ENCODE results near the gene BLOC1S5. TPM values are rescaled to one million over a fixed set of nuclear protein-coding genes. Genes with fewer than 3 reads are reported as not detected.
"Not testable (repeated sequence)": the region's sequence is repeated elsewhere in the genome, so short reads cannot be mapped to it uniquely, and the experiment has no call there.

The BLOC1S5 gene
- total RNA-seq, 2 experiments from 2014 or later, result 18.2 to 23.7 TPM

- Mint-ChIP-seq H3K4me3 (no peak overlapping the region), H3K9me3 (ENCODE audit: low read depth) (peaks cover 3% of the 10 kb centered on the region), H3K27me3 (no peaks in the 10 kb centered on the region), H3K4me1 (peaks cover 1% of the 10 kb centered on the region), H3K27ac (no peak overlapping the region), H3K36me3 (peaks cover 33% of the 10 kb centered on the region)
- ATAC-seq (no peak), DNase-seq (no peak)
- CTCF ChIA-PET, result no interaction called here
Observed at GRCh38 chr6:8054276-8054675, 9.9 kb downstream of the BLOC1S5 start.

- H3K27ac Mint-ChIP-seq, result no peak overlapping the region
- CTCF ChIA-PET, result no interaction called here
Observed at GRCh38 chr6:8047541-8048292, 16.5 kb downstream of the BLOC1S5 start.

GRCh38 chr6:8045769-8046168 is 18.4 kb downstream of the BLOC1S5 start:
- ATAC-seq; H3K27ac Mint-ChIP-seq; H3K4me1 Mint-ChIP-seq; H3K4me3 Mint-ChIP-seq; DNase-seq; H3K27me3 Mint-ChIP-seq; H3K9me3 Mint-ChIP-seq (ENCODE audit: low read depth); CTCF ChIA-PET: not testable (repeated sequence)
- peaks cover 37% of the 10 kb centered on the region for H3K36me3 Mint-ChIP-seq

More at GRCh38 chr6:8047541-8048292, 16.5 kb downstream of the BLOC1S5 start:
- Mint-ChIP-seq H3K4me1 (no peaks in the 10 kb centered on the region), H3K27me3 (no peaks in the 10 kb centered on the region), H3K36me3 (peaks cover 36% of the 10 kb centered on the region), H3K4me3 (no peak overlapping the region), H3K9me3 (ENCODE audit: low read depth) (peaks cover 9% of the 10 kb centered on the region)
- DNase-seq (no peak), ATAC-seq (no peak)

- Mint-ChIP-seq H3K36me3 (peaks cover 39% of the 10 kb centered on the region), H3K9me3 (ENCODE audit: low read depth) (peaks cover 6% of the 10 kb centered on the region), H3K4me1 (no peaks in the 10 kb centered on the region), H3K4me3 (no peak overlapping the region), H3K27ac (no peak overlapping the region), H3K27me3 (no peaks in the 10 kb centered on the region)
- DNase-seq, result no peak
- ATAC-seq, result no peak
- CTCF ChIA-PET, result no interaction called here
Observed at GRCh38 chr6:8043221-8043620, 21.0 kb downstream of the BLOC1S5 start.

GRCh38 chr6:8041913-8042583 is 22.1 kb downstream of the BLOC1S5 start:
- H3K27me3 Mint-ChIP-seq, result no peaks in the 10 kb centered on the region
- H3K4me3 Mint-ChIP-seq, result no peak overlapping the region
- CTCF ChIA-PET, result interaction anchor here (0.7 kb wide), 1 partner anchor 17 kb away, joined by 3 read pairs; no protein-coding TSS in a partner anchor
- H3K36me3 Mint-ChIP-seq, result peaks cover 45% of the 10 kb centered on the region
- no peak for DNase-seq
- peaks cover 5% of the 10 kb centered on the region for H3K9me3 Mint-ChIP-seq (ENCODE audit: low read depth)
- no peak for ATAC-seq
- no peaks in the 10 kb centered on the region for H3K4me1 Mint-ChIP-seq
- H3K27ac Mint-ChIP-seq, result no peak overlapping the region

- peaks cover 62% of the 10 kb centered on the region for H3K36me3 Mint-ChIP-seq
Observed at GRCh38 chr6:8034107-8034506, 30.1 kb downstream of the BLOC1S5 start.

GRCh38 chr6:8030920-8031319 is 33.3 kb downstream of the BLOC1S5 start:
- no peak overlapping the region for H3K27ac Mint-ChIP-seq
- CTCF ChIA-PET, result no interaction called here

More at GRCh38 chr6:8034107-8034506, 30.1 kb downstream of the BLOC1S5 start:
- H3K27ac Mint-ChIP-seq; H3K9me3 Mint-ChIP-seq (ENCODE audit: low read depth); DNase-seq; ATAC-seq; CTCF ChIA-PET; H3K27me3 Mint-ChIP-seq; H3K4me3 Mint-ChIP-seq: not testable (repeated sequence)
- peaks cover 10% of the 10 kb centered on the region for H3K4me1 Mint-ChIP-seq

GRCh38 chr6:8029243-8029870 is 34.8 kb downstream of the BLOC1S5 start:
- no peak for DNase-seq
- Mint-ChIP-seq H3K27ac (no peak overlapping the region), H3K4me3 (no peak overlapping the region), H3K9me3 (ENCODE audit: low read depth) (peaks cover 4% of the 10 kb centered on the region), H3K27me3 (no peaks in the 10 kb centered on the region), H3K36me3 (peaks cover 29% of the 10 kb centered on the region), H3K4me1 (peaks cover 5% of the 10 kb centered on the region)
- CTCF ChIA-PET, result no interaction called here
- ATAC-seq, result no peak

More at GRCh38 chr6:8030920-8031319, 33.3 kb downstream of the BLOC1S5 start:
- no peaks in the 10 kb centered on the region for H3K27me3 Mint-ChIP-seq
- H3K4me3 Mint-ChIP-seq, result no peak overlapping the region
- DNase-seq (no peak), ATAC-seq (no peak)
- peaks cover 9% of the 10 kb centered on the region for H3K4me1 Mint-ChIP-seq
- peaks cover 43% of the 10 kb centered on the region for H3K36me3 Mint-ChIP-seq
- peaks cover 8% of the 10 kb centered on the region for H3K9me3 Mint-ChIP-seq (ENCODE audit: low read depth)

- Mint-ChIP-seq H3K36me3 (peaks cover 27% of the 10 kb centered on the region), H3K4me3 (no peak overlapping the region), H3K9me3 (ENCODE audit: low read depth) (peaks cover 4% of the 10 kb centered on the region), H3K4me1 (peaks cover 5% of the 10 kb centered on the region), H3K27me3 (no peaks in the 10 kb centered on the region), H3K27ac (no peak overlapping the region)
- CTCF ChIA-PET, result no interaction called here
- no peak for DNase-seq
- no peak for ATAC-seq
Observed at GRCh38 chr6:8027965-8028651, 36.1 kb downstream of the BLOC1S5 start.

- H3K27ac Mint-ChIP-seq, result no peak overlapping the region
- DNase-seq, result no peak
- H3K36me3 Mint-ChIP-seq, result peaks cover 19% of the 10 kb centered on the region
- H3K27me3 Mint-ChIP-seq, result no peaks in the 10 kb centered on the region
- H3K4me3 Mint-ChIP-seq, result no peak overlapping the region
- CTCF ChIA-PET, result no interaction called here
- ATAC-seq, result no peak
- H3K9me3 Mint-ChIP-seq (ENCODE audit: low read depth), result peaks cover under 1% of the 10 kb centered on the region
- H3K4me1 Mint-ChIP-seq, result peaks cover 5% of the 10 kb centered on the region
Observed at GRCh38 chr6:8026800-8027199, 37.4 kb downstream of the BLOC1S5 start.

- CTCF ChIA-PET, result no interaction called here
- H3K4me3 Mint-ChIP-seq, result no peak overlapping the region
Observed at GRCh38 chr6:8025191-8025590, 39.0 kb downstream of the BLOC1S5 start.

GRCh38 chr6:8023638-8024037 is 40.6 kb downstream of the BLOC1S5 start:
- no peak for DNase-seq
- Mint-ChIP-seq H3K4me1 (no peaks in the 10 kb centered on the region), H3K4me3 (no peak overlapping the region), H3K27ac (no peak overlapping the region), H3K36me3 (peaks cover 16% of the 10 kb centered on the region), H3K27me3 (no peaks in the 10 kb centered on the region), H3K9me3 (ENCODE audit: low read depth) (no peaks in the 10 kb centered on the region)
- no peak for ATAC-seq
- CTCF ChIA-PET, result interaction anchor here (0.7 kb wide), 1 partner anchor 100 kb away, joined by 3 read pairs; no protein-coding TSS in a partner anchor

More at GRCh38 chr6:8025191-8025590, 39.0 kb downstream of the BLOC1S5 start:
- no peaks in the 10 kb centered on the region for H3K9me3 Mint-ChIP-seq (ENCODE audit: low read depth)
- H3K36me3 Mint-ChIP-seq, result peaks cover 15% of the 10 kb centered on the region
- DNase-seq (no peak), ATAC-seq (no peak)
- H3K27ac Mint-ChIP-seq, result no peak overlapping the region
- H3K4me1 Mint-ChIP-seq, result peaks cover 5% of the 10 kb centered on the region
- H3K27me3 Mint-ChIP-seq, result no peaks in the 10 kb centered on the region

GRCh38 chr6:8020083-8020482 is 44.1 kb downstream of the BLOC1S5 start:
- Mint-ChIP-seq H3K4me3 (no peak overlapping the region), H3K27me3 (no peaks in the 10 kb centered on the region), H3K36me3 (peaks cover 19% of the 10 kb centered on the region), H3K4me1 (peaks cover 6% of the 10 kb centered on the region), H3K9me3 (ENCODE audit: low read depth) (no peaks in the 10 kb centered on the region), H3K27ac (no peak overlapping the region)
- ATAC-seq (no peak), DNase-seq (no peak)
- CTCF ChIA-PET, result no interaction called here

Measured in activated CD8-positive, alpha-beta memory T cell treated with anti-CD3 and anti-CD28 coated beads, Interleukin-2, amount 10 ng/mL, durations not matched to agents 7 days and 5 days (primary cell).